Kidney (tissue), 14 donors: ENCODE measurements around the gene C1orf174. TPM values are rescaled to one million over a fixed set of nuclear protein-coding genes. Genes with fewer than 3 reads are reported as not detected.
A peak's percentile ranks its signal among the peaks of the same experiment; 100 is the strongest.

Experiments
- DNase-seq, 5 donors: peaks; one replicate each; pipeline ENCODE4 v3.0.0-alpha.2; 2013 to 2020
- FAIRE-seq: peaks from 2 replicates; lab custom pipeline; 2012; peaks lifted over from hg19 to GRCh38; lab: Jason Lieb, UNC
- H3K27ac ChIP-seq, 2 donors: one replicate each; pipeline ENCODE4 v1.7.0; 2013; ENCODE audit warnings: low read depth in 2 of 2, low read length in 2 of 2, inconsistent platforms in 1 of 2
- H3K27me3 ChIP-seq: one replicate; pipeline ENCODE4 v1.7.1; 2013; ENCODE audit warnings: low read length, inconsistent platforms; ENCODE audit not compliant: control insufficient read depth, insufficient read depth
- H3K36me3 ChIP-seq, 3 donors: one replicate each; pipeline versions ENCODE4 v1.7.0 to v1.7.1; 2013; ENCODE audit warnings: low read length in 3 of 3, control low read depth in 1 of 3, inconsistent platforms in 1 of 3; ENCODE audit not compliant: insufficient read depth in 3 of 3, control insufficient read depth in 2 of 3
- H3K4me1 ChIP-seq, 3 donors: one replicate each; pipeline versions ENCODE4 v1.7.0 to v1.7.1; 2013; ENCODE audit warnings: low read length in 3 of 3, inconsistent platforms in 1 of 3, low read depth in 1 of 3; ENCODE audit not compliant: control insufficient read depth in 2 of 3, insufficient read depth in 2 of 3
- H3K4me3 ChIP-seq, 3 donors: one replicate each; pipeline versions ENCODE4 v1.7.0 to v1.8.1; 2013; ENCODE audit warnings: low read length in 3 of 3, control low read depth in 1 of 3, inconsistent platforms in 1 of 3
- H3K9ac ChIP-seq, 3 donors: one replicate each; pipeline versions ENCODE4 v1.7.0 to v1.7.1; 2013; ENCODE audit warnings: low read length in 3 of 3, control low read depth in 1 of 3, inconsistent platforms in 1 of 3
- H3K9me3 ChIP-seq, 3 donors: one replicate each; pipeline versions ENCODE4 v1.7.0 to v1.7.1; 2013; ENCODE audit warnings: low read length in 3 of 3, control low read depth in 1 of 3, inconsistent platforms in 1 of 3; ENCODE audit not compliant: control insufficient read depth in 2 of 3, insufficient read depth in 1 of 3
- CTCF ChIP-seq: IDR thresholded peaks from 3 replicates; pipeline ENCODE4 v1.5.1; 2012; ENCODE audit warnings: mild to moderate bottlenecking, moderate library complexity, borderline replicate concordance; ENCODE audit not compliant: insufficient read depth; ENCODE audit errors: extremely low read depth
- intact Hi-C: fragments of 100-400 bp; cut with DNase I; formaldehyde crosslinking; loops from one replicate; pipeline ENCODE4 v1.11.1; 2022
- polyA plus RNA-seq: library from polyadenylated mRNA; stranded (reverse); fragments of 350-450 nt; fragmentation: Illumina TruSeq; extraction: RNeasy Lipid Tissue Mini Kit (QIAGEN cat#74804); gene quantifications from one replicate; pipeline ENCODE4 v1.2.3, GENCODE V29; 2014; ENCODE audit warnings: low read depth, low replicate concordance; ENCODE audit not compliant: insufficient read depth
- total RNA-seq: library from RNA; stranded (reverse); fragmentation: NEBNext Ultra II Directional; extraction: Animal tissue kit (Norgen Biotek cat#: 25700); gene quantifications from one replicate; pipeline ENCODE4 v1.2.1, GENCODE V29; 2021
- donor health status: control.
- donor health status: control.
- donor health status: control.
- donor health status: control.
- donor health status: control.
- donor health status: DM: yes; HTN: yes; CAD: no.
- donor health status: Normal renal cell carcinoma (clear cell type).

Gene C1orf174
- total and polyA plus RNA-seq, 2 donors from 2014 or later, result 15.9 to 16.8 TPM

GRCh38 chr1:3888301-3888700 is 11.8 kb downstream of the C1orf174 start:
- Histone ChIP-seq H3K27me3 (no peaks in the 10 kb centered on the region), H3K36me3 (peaks cover 3 to 32% (median 20%) of the 10 kb centered on the region in 3 donors), H3K27ac (no peak overlapping the region), H3K4me1 (no peaks in the 10 kb centered on the region), H3K9ac (no peak overlapping the region), H3K4me3 (no peak overlapping the region), H3K9me3 (no peaks in the 10 kb centered on the region)
- intact Hi-C loops, result no loop called here
- FAIRE-seq, result no peak
- TF ChIP-seq CTCF, result no peak
- peak in 1 of 5 donors; percentile 43 for DNase-seq

- Histone ChIP-seq H3K36me3 (peaks cover 3 to 32% (median 20%) of the 10 kb centered on the region in 3 donors), H3K9me3 (no peaks in the 10 kb centered on the region), H3K27me3 (no peaks in the 10 kb centered on the region), H3K27ac (no peak overlapping the region), H3K4me1 (no peaks in the 10 kb centered on the region), H3K9ac (no peak overlapping the region), H3K4me3 (no peak overlapping the region)
- DNase-seq (peak in 1 of 5 donors; percentile 46), FAIRE-seq (no peak)
- intact Hi-C loops, result no loop called here
- no peak for TF ChIP-seq CTCF
Measured at GRCh38 chr1:3886691-3887090, 13.4 kb downstream of the C1orf174 start.

DNA sequence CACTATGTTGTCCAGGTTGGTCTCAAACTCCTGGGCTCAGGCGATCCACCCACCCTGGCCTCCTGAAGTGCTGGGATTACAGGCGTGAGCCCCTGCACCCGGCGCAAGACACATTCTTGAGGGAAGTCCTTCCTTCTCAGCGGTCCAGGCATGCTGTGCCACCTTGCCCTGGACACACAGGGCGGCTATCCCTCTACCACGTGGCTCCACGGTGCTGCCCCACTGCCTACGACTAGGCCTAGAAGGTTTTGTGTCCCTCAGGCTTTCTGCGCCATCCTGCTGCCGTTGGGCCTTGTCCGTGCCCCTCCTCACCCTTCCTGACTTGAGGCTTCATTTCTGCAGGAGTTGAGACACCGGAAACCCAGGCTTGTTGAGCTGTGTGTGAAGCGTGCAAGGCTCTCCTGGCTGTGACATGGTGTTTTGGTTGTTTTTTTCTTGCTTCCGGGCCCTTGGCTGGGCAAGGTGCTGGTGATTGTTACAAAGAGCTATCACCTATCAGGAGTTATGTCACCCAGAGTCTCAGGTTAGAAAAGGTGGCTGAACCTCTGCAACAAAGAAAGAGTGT is 13.9 kb downstream of the C1orf174 start:
- Histone ChIP-seq H3K4me3 (no peak overlapping the region), H3K9ac (no peak overlapping the region), H3K9me3 (no peaks in the 10 kb centered on the region), H3K27ac (no peak overlapping the region), H3K27me3 (no peaks in the 10 kb centered on the region), H3K4me1 (no peaks in the 10 kb centered on the region), H3K36me3 (peaks cover 3 to 32% (median 20%) of the 10 kb centered on the region in 3 donors)
- no peak for FAIRE-seq
- intact Hi-C loops, result no loop called here
- peak in 1 of 5 donors; percentile 66 for DNase-seq
- TF ChIP-seq CTCF, result no peak
